KBM-7 (cell line): ENCODE data around the gene LENG1.
"Not testable (repeated sequence)": the region's sequence is repeated elsewhere in the genome, so short reads cannot be mapped to it uniquely, and the experiment has no call there.

Source experiments
- DNase-seq: peaks from one replicate; pipeline ENCODE4 v3.0.0-alpha.2; 2015
- in situ Hi-C: fragments of 300-500 bp; cut with MboI; formaldehyde crosslinking; loops from 2 replicates; pipeline ENCODE4 v1.14.3; 2020; ENCODE audit warnings: low sequenced_read_pairs, low pct_unique_long_range_greater_than_20kb, mixed read lengths

Gene LENG1

DNA sequence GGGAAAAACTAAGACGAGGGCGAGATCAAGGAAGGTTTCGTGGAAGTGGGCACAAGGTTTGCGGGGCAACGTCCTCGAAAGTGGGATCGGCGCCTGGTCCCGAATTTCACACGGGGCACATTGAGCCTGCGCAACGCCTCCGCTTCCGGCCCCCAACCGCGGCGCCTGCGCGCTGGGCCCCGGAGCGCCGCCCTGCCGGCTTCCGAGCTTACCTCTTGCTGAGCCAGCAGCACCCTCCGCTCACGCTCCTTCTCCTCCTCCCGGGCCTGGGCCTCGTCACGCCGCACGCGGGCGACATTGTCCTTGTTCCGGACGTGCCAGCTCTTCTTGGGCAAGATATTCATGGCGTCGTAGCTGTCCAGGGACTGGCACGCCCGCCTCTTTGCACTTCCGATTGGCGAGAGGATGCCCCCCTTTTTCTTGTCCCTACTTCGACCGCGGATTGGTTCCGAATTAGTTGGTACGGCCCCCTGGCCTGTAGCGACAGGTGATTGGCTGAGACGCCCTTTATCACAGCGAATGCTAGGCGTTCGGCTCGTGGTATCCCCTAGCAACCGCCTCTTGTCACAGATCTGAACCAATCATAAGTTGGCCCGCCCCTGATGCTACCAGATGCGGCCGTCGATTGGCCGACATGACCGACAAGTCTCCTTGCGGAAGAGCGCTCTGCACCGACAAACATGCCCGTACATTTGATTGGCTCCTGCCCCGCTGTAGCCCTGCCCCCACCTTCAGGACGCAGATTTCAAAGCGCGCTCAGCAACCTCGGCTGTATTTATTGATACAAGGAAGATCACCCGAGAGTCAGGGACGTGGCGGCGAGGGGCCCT lies at the start of gene LENG1:
TSS of gene LENG1 (minus strand) at position 370 of the 830 bp plus-strand sequence. CDS start at position 344, 26 bp downstream.
- in situ Hi-C loops = no loop called here
- peak; percentile 100 for DNase-seq

GRCh38 chr19:54208784-54209057 lies 49.2 kb upstream of the LENG1 start:
- DNase-seq = no peak
- in situ Hi-C loops = no loop called here

DNA sequence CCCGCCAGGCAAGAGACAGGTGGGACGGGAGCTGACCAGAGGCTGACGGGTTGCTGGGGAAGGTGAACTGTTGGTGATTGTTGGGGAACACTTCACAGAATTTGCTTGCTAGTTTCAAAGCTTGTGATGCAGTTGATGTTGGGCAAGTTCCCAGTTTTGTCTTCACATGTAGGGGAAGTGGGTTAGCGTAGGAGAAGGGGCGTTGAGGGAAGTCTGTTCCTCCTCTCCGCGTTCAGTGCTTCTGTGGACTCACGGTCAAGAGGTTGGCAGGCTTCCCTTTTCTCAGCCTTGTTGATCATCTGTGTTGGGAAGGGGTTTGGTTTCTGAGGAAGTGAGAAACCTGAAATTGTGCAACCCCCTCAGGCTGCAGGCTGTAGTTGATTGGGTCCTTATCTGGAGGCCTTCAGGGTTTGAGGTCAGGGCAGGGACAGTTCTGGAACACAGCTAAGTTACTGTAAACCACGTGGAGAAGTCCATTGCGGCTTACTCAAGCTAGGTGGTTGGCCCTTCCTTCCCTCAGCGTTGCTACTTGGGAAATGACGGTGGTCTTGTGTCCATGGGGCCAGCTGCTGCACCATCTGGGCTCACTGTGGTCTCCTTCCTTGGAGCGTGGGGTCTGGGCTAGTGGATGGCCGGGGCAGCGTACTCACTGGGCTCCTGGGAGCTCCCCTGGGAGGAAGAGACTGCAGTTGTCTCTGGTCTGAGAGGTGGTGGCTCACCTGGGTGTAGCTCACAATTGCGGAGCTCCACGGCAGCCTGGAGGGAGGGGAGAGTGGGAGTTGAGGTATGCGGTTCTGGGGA lies 48.7 kb upstream of the LENG1 start:
- peak; percentile 100 for DNase-seq
- in situ Hi-C loops = no loop called here

DNA sequence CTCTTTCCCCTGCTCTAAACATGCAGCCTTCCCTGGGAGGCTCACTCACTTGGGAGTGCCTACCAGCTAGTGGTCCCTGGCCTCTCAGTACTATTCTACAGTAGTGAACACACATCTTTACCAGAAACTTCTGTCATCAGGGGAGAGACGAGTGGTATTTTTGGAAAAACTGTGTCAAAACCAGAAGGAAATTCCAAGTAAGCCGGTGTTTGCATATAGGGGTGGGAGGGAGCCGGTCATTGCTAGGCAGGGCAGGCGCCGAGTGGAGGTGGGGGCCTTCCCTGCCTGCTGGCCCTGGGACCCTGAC lies 48.1 kb upstream of the LENG1 start:
- no peak for DNase-seq
- in situ Hi-C loops = no loop called here

DNA sequence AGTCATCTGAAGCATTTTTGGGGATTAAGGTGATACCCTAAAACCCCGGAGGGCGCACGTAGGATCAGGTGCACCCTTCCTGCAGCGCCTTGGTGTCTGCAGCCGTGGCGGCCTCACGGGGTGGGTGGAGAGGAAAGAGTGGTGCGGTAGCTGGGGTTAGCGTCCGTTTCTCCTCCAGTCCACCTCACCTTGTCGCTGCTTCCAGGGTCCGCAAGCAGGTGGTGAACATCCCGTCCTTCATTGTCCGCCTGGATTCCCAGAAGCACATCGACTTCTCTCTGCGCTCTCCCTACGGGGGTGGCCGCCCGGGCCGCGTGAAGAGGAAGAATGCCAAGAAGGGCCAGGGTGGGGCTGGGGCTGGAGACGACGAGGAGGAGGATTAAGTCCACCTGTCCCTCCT lies 47.7 kb upstream of the LENG1 start:
- DNase-seq, in situ Hi-C loops: not testable (repeated sequence)

GRCh38 chr19:54206831-54207177 lies 47.3 kb upstream of the LENG1 start:
- no peak for DNase-seq
- in situ Hi-C loops = no loop called here

DNA sequence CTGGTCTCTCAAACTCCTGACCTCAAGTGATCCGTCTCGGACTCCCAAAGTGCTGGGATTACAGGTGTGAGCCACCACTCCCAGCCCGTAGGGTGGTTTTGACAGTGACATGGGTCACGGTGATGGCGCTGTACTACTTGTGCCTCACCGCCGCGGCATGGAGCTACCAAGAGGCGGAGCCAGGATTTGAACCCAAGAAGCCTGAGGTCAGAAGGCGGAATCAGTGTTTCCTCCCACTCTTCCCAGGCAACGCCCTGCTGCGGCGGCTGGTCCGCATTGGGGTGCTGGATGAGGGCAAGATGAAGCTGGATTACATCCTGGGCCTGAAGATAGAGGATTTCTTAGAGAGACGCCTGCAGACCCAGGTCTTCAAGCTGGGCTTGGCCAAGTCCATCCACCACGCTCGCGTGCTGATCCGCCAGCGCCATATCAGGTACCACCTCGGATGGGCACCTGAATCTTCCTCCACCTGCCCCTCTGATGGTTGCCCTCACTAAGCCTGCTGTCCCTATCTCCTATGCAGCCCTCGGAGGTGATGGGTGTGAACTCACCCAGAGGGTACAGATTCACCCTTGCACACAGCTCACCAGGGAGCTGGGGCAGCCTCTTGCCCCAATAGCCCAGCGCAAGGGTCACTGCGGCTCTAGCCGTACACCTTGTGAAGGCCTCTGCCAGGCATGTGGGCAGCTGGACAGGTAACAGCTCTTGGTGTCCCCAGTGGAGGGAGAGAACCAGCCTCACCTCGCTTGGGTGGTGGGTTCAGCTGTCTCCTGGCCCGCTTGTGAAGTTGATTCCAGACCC lies 46.7 kb upstream of the LENG1 start:
- no peak for DNase-seq
- in situ Hi-C loops = no loop called here

DNA sequence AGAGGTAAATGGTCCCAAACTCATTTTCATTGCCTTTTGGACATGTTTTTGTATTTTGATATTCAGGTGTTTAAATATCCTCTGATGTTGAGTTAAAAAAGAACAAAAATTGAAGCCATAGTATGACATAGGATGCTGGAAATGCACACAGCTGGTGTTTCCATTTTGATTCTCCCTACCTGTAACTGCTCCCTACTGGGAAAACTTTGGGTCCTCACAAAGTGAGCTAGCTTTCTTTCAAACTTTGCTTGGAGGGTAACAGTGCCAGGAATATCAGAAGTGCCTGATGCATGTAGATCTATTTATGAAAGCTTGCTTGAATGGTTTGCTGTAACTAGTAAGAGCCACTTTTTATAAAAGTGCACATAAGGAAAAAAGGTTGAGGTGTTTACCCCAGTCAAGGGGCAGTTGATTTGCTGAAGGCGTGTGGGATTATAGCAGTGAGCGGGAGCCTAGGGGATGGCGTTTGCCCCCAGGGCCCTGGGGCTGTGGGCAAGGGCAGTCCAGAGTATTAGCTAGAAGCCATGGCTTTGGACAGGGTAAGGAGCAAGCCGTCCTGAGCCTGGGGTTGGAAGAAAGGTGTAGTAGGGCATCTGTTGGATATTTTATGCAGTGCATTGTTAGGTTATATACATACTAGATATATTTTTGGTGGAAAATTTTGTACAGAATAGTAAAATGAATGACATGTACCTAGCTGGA lies 45.4 kb upstream of the LENG1 start:
- no peak for DNase-seq
- in situ Hi-C loops = no loop called here

DNA sequence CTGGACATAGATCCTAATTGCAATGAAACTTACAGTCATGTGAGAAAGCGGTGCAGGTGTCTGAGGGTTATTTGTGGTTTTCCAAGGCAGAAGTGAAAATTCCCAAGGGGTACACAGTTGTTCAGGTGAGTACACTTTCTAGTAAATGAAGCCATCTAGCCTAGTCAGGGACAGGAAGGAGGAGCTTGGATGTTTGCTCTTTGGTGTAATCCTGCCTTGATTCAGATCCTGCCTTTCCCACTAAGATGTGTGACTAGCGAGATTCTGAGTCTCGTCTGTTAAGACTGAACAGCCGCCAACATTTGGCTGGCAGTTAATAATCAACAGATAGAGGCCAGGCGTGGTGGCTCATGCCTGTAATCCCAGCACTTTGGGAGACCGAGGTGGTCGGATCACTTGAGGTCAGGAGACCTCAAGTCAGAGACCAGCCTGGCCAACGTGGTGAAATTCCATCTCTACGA lies 43.7 kb upstream of the LENG1 start:
- no peak for DNase-seq
- in situ Hi-C loops = no loop called here

DNA sequence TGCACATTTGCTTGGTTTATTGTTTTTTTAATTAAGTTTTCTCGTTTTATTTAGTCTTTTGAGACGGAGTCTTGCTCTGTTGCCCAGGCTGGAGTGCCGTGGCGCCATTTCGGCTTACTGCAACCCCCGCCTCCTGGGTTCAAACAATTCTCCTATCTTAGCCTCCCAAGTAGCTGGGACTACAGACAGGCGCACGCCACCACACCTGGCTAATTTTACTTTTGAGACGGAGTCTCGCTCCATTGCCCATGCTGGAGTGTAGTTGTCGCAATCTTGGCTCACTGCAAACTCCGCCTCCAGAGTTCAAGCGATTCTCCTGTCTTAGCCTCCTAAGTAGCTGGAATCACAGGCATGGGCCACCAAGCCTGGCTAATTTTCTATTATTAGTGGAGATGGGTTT lies 42.5 kb upstream of the LENG1 start:
- in situ Hi-C loops = no loop called here
- no peak for DNase-seq

GRCh38 chr19:54201172-54201701 lies 41.7 kb upstream of the LENG1 start:
- DNase-seq = no peak
- in situ Hi-C loops = no loop called here

- in situ Hi-C loops = no loop called here
- DNase-seq = no peak
Measured at GRCh38 chr19:54199401-54199800, 39.9 kb upstream of the LENG1 start.

DNA sequence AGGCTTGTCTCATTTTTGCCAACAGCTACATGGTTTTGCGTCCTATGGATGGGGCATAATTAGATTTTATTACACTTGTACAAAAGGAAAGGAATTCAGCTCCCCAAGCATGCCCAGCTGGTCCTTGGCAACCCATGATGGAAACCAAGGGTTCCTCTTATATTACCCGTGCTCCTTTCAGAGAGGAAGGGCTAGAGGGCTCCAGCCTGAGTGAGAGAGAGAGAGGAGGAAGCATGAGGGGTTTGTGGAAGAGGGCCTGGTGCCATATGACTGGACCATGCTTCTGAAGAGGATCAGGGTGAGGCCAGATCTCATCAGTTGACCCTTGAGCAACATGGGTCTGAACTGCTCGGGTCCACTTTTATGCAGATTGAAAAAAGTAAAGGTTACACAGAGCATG lies 37.6 kb upstream of the LENG1 start:
- in situ Hi-C loops = no loop called here
- no peak for DNase-seq

DNA sequence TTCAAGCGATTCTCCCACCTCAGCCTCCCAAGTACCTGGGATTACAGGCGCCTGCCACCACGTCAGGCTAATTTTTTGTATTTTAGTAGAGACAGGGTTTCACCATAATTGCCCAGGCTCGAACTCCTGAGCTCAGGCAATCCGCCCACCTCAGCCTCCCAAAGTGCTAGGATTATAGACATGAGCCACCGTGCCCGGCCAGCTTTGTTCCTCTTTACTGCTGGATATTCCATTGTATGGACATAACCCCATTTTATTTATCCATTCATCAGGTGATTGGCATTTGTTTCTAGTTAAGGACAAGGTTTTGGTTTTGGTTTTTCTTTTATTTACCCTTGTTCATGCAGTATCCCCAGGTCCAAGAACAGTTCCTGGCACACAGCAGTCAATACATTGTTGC lies 37.0 kb upstream of the LENG1 start:
- in situ Hi-C loops = no loop called here
- DNase-seq = no peak

GRCh38 chr19:54194463-54194862 lies 34.9 kb upstream of the LENG1 start:
- DNase-seq, in situ Hi-C loops: not testable (repeated sequence)

DNA sequence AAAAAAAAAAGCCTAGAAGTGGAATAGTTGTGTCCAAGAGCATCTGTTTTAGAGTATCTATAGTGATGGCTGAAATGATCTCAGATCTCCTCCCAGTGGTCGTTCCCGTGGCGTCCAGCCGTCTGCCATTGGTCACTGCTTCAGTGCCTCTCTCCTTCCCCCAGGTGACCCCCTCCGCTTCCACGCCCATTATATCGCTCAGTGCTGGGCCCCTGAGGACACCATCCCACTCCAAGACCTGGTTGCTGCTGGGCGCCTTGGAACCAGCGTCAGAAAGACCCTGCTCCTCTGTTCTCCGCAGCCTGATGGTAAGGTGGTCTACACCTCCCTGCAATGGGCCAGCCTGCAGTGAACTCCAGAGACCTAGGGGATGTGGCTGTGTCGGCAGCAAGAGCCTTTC lies 33.5 kb upstream of the LENG1 start:
- no peak for DNase-seq
- in situ Hi-C loops = no loop called here

GRCh38 chr19:54191811-54192453 lies 32.4 kb upstream of the LENG1 start:
- in situ Hi-C loops = no loop called here
- no peak for DNase-seq

DNA sequence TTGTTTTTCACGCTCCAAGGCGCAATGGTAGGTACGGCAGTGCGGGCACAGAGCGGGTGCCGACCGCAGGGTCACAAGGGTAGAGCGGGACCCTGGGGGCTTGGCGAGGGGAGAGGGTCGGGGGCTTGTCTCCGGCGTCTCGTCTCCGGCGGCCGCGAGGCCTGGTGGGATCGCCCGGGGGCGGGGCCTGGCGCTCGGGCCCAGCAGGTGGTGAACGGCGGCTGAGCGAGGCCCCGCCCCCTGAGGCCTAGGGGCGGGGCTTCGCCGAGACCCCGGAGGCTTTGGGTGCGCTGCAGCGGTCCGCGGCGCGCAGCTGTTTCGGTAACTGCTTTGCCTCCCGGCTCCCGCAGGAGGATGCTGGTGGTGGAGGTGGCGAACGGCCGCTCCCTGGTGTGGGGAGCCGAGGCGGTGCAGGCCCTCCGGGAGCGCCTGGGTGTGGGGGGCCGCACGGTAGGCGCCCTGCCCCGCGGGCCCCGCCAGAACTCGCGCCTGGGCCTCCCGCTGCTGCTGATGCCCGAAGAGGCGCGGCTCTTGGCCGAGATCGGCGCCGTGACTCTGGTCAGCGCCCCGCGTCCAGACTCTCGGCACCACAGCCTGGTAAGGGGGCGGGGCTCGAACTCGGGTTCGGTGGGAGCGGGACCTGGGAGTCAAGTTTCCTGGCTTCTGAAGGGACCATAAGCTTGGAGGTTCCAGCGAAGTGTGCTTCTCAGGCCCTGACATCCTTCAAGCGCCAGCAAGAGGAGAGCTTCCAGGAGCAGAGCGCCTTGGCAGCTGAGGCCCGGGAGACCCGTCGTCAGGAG lies 31.7 kb upstream of the LENG1 start, which contains the start of gene TSEN34:
TSS of gene TSEN34 (plus strand) at position 298 of the 800 bp plus-strand sequence. CDS start at position 355, 57 bp downstream.
- peak; percentile 92 for DNase-seq
- in situ Hi-C loops = no loop called here
